ENCODE measurements around the gene UGT2A1. TPM values are rescaled to one million over a fixed set of nuclear protein-coding genes. Genes with fewer than 3 reads are reported as not detected.

UGT2A1 gene
- total RNA-seq, 4 donors from 2014 or later, result not detected

GRCh38 chr4:69610484-69610883, 42.6 kb downstream of the UGT2A1 start:
- Histone ChIP-seq H3K27me3 (no peaks in the 10 kb centered on the region), H3K4me1 (no peaks in the 10 kb centered on the region), H3K36me3 (no peaks in the 10 kb centered on the region), H3K4me3 (no peak overlapping the region), H3K9me3 (no peaks in the 10 kb centered on the region), H3K27ac (no peak overlapping the region)
- in situ Hi-C loops (cut with MboI; ENCODE audit: low sequenced_read_pairs in 4 of 4) (no loop called here), intact Hi-C loops (cut with DNase I; ENCODE audit: low total_unique reads) (no loop called here)
- TF ChIP-seq POLR2A (IDR thresholded peaks at IDR 0.05), result no peak
- TF ChIP-seq, protein P1, sequence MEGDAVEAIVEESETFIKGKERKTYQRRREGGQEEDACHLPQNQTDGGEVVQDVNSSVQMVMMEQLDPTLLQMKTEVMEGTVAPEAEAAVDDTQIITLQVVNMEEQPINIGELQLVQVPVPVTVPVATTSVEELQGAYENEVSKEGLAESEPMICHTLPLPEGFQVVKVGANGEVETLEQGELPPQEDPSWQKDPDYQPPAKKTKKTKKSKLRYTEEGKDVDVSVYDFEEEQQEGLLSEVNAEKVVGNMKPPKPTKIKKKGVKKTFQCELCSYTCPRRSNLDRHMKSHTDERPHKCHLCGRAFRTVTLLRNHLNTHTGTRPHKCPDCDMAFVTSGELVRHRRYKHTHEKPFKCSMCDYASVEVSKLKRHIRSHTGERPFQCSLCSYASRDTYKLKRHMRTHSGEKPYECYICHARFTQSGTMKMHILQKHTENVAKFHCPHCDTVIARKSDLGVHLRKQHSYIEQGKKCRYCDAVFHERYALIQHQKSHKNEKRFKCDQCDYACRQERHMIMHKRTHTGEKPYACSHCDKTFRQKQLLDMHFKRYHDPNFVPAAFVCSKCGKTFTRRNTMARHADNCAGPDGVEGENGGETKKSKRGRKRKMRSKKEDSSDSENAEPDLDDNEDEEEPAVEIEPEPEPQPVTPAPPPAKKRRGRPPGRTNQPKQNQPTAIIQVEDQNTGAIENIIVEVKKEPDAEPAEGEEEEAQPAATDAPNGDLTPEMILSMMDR (IDR thresholded peaks at IDR 0.05 in 4 of 5, conservative IDR thresholded peaks at IDR 0.05 in 1 of 5), result no peak
- ATAC-seq (no peak), DNase-seq (no peak)

- intact Hi-C loops (cut with DNase I; ENCODE audit: low total_unique reads), result no loop called here
- in situ Hi-C loops (cut with MboI; ENCODE audit: low sequenced_read_pairs in 4 of 4), result no loop called here
Observed at GRCh38 chr4:69601065-69601464, 52.0 kb downstream of the UGT2A1 start.

GRCh38 chr4:69600013-69600412, 53.0 kb downstream of the UGT2A1 start:
- no peak overlapping the region for H3K27ac ChIP-seq
- TF ChIP-seq, protein P1 (IDR thresholded peaks at IDR 0.05 in 4 of 5, conservative IDR thresholded peaks at IDR 0.05 in 1 of 5), result no peak
- TF ChIP-seq POLR2A (IDR thresholded peaks at IDR 0.05), result no peak

More at GRCh38 chr4:69601065-69601464, 52.0 kb downstream of the UGT2A1 start:
- no peak overlapping the region for H3K27ac ChIP-seq
- H3K9me3 ChIP-seq, result no peaks in the 10 kb centered on the region
- H3K36me3 ChIP-seq, result no peaks in the 10 kb centered on the region
- no peak overlapping the region for H3K4me3 ChIP-seq
- ATAC-seq (no peak), DNase-seq (no peak)
- TF ChIP-seq POLR2A (IDR thresholded peaks at IDR 0.05), result no peak
- TF ChIP-seq, protein P1 (IDR thresholded peaks at IDR 0.05 in 4 of 5, conservative IDR thresholded peaks at IDR 0.05 in 1 of 5), result no peak
- no peaks in the 10 kb centered on the region for H3K4me1 ChIP-seq
- H3K27me3 ChIP-seq, result no peaks in the 10 kb centered on the region

GRCh38 chr4:69594382-69594781, 58.7 kb downstream of the UGT2A1 start:
- no peaks in the 10 kb centered on the region for H3K9me3 ChIP-seq
- TF ChIP-seq POLR2A (IDR thresholded peaks at IDR 0.05), result no peak
- TF ChIP-seq, protein P1 (IDR thresholded peaks at IDR 0.05 in 4 of 5, conservative IDR thresholded peaks at IDR 0.05 in 1 of 5), result no peak
- ATAC-seq (no peak), DNase-seq (no peak)
- H3K27me3 ChIP-seq, result no peaks in the 10 kb centered on the region
- in situ Hi-C loops (cut with MboI; ENCODE audit: low sequenced_read_pairs in 4 of 4), result no loop called here
- no peaks in the 10 kb centered on the region for H3K36me3 ChIP-seq
- no peak overlapping the region for H3K27ac ChIP-seq
- H3K4me1 ChIP-seq, result no peaks in the 10 kb centered on the region
- intact Hi-C loops (cut with DNase I; ENCODE audit: low total_unique reads), result no loop called here
- no peak overlapping the region for H3K4me3 ChIP-seq

More at GRCh38 chr4:69600013-69600412, 53.0 kb downstream of the UGT2A1 start:
- no peaks in the 10 kb centered on the region for H3K4me1 ChIP-seq
- no peaks in the 10 kb centered on the region for H3K9me3 ChIP-seq
- no peaks in the 10 kb centered on the region for H3K36me3 ChIP-seq
- in situ Hi-C loops (cut with MboI; ENCODE audit: low sequenced_read_pairs in 4 of 4), result no loop called here
- intact Hi-C loops (cut with DNase I; ENCODE audit: low total_unique reads), result no loop called here
- H3K27me3 ChIP-seq, result no peaks in the 10 kb centered on the region
- DNase-seq (no peak), ATAC-seq (no peak)
- no peak overlapping the region for H3K4me3 ChIP-seq

- no peaks in the 10 kb centered on the region for H3K9me3 ChIP-seq
- no peak overlapping the region for H3K4me3 ChIP-seq
- DNase-seq (no peak), ATAC-seq (no peak)
- no peaks in the 10 kb centered on the region for H3K36me3 ChIP-seq
- H3K27me3 ChIP-seq, result no peaks in the 10 kb centered on the region
- in situ Hi-C loops (cut with MboI; ENCODE audit: low sequenced_read_pairs in 4 of 4), result no loop called here
- intact Hi-C loops (cut with DNase I; ENCODE audit: low total_unique reads), result no loop called here
- H3K27ac ChIP-seq, result no peak overlapping the region
- no peak for TF ChIP-seq POLR2A (IDR thresholded peaks at IDR 0.05)
- TF ChIP-seq, protein P1 (IDR thresholded peaks at IDR 0.05 in 4 of 5, conservative IDR thresholded peaks at IDR 0.05 in 1 of 5), result no peak
- H3K4me1 ChIP-seq, result no peaks in the 10 kb centered on the region
Observed at GRCh38 chr4:69591364-69591763, 61.7 kb downstream of the UGT2A1 start.
